Esophagus squamous epithelium (tissue), 5 donors: Measurements from ENCODE around the gene HOOK2. TPM values are rescaled to one million over a fixed set of nuclear protein-coding genes. Genes with fewer than 3 reads are reported as not detected.
A peak's percentile ranks its signal among the peaks of the same experiment; 100 is the strongest.
"Not testable (repeated sequence)": the region's sequence is repeated elsewhere in the genome, so short reads cannot be mapped to it uniquely, and the experiment has no call there.

Experiments used
- DNase-seq: peaks from one replicate; lab custom pipeline; 2025; lab: John Stamatoyannopoulos, UW
- H3K27ac ChIP-seq, 4 donors: fragments of 200-600 bp; sonication (generic); one replicate each; pipeline ENCODE4 v1.5.1; 2016 to 2019; ENCODE audit warnings: mild to moderate bottlenecking in 1 of 4
- H3K27me3 ChIP-seq, 4 donors: fragments of 200-600 bp; sonication (generic); 1 replicate in 3 of 4; 2 replicates in 1 of 4; pipeline versions ENCODE4 v1.5.1 to v1.6.0; 2017 to 2021; ENCODE audit warnings: antibody characterized with exemption in 1 of 4
- H3K36me3 ChIP-seq, 3 donors: fragments of 200-600 bp; sonication (generic); one replicate each; pipeline ENCODE4 v1.5.1; 2016 to 2019
- H3K4me1 ChIP-seq, 3 donors: fragments of 200-600 bp; sonication (generic); one replicate each; pipeline ENCODE4 v1.5.1; 2017 to 2019
- H3K4me3 ChIP-seq, 4 donors: fragments of 200-600 bp; sonication (generic); 1 replicate in 3 of 4; 2 replicates in 1 of 4; pipeline ENCODE4 v1.5.1; 2016 to 2019; ENCODE audit warnings: mild to moderate bottlenecking in 2 of 4, moderate library complexity in 1 of 4
- H3K9me3 ChIP-seq, 3 donors: fragments of 200-600 bp; sonication (generic); one replicate each; pipeline ENCODE4 v1.5.1; 2016 to 2019
- CTCF ChIP-seq, 6 experiments: fragments of 450-650 bp in 4 of 6; fragments of 200-600 bp in 2 of 6; sonication (generic) in 2 of 6; IDR thresholded peaks; one replicate each; pipeline ENCODE4 v1.5.1; 2016 to 2019; ENCODE audit warnings: antibody characterized with exemption in 6 of 6, mild to moderate bottlenecking in 4 of 6, moderate library complexity in 4 of 6
- POLR2A ChIP-seq, 4 donors: fragments of 450-650 bp; IDR thresholded peaks; one replicate each; pipeline ENCODE4 v1.6.1; 2017; ENCODE audit warnings: antibody characterized with exemption in 4 of 4, mild to moderate bottlenecking in 4 of 4, moderate library complexity in 3 of 4
- WGBS, 2 donors: methylation state at CpG; one replicate each; pipeline ENCODE4 v1.1.5; 2018; 5-methylcytosine and 5-hydroxymethylcytosine counted together
- intact Hi-C: fragments of 100-400 bp; cut with DNase I; formaldehyde crosslinking; loops from one replicate; pipeline ENCODE4 v1.15.0; 2022
- total RNA-seq, 4 donors: library from RNA; depleted of rRNA; stranded (reverse); fragments of >200 nt; gene quantifications; one replicate each; pipeline ENCODE4 v1.1.0, GENCODE V29; 2016
- donor health status: DM: yes; HTN: yes; CAD: no.

Gene HOOK2
- total RNA-seq, 4 donors from 2014 or later = 41.4 to 76.5 (median 61.6) TPM

- Histone ChIP-seq H3K4me1 (peaks cover 31 to 64% (median 43%) of the 10 kb centered on the region in 3 donors), H3K9me3 (no peaks in the 10 kb centered on the region), H3K4me3 (peak overlapping the region; percentile 84 to 93 (median 92)), H3K36me3 (peaks cover 12 to 41% (median 21%) of the 10 kb centered on the region in 3 donors), H3K27ac (peak overlapping the region; percentile 94 to 98 (median 96)), H3K27me3 (no peaks in the 10 kb centered on the region)
- intact Hi-C loops = no loop called here
- no peak for DNase-seq
- TF ChIP-seq CTCF (IDR thresholded peaks at IDR 0.05) (peak in 1 of 6 experiments; percentile 33), POLR2A (IDR thresholded peaks at IDR 0.05) (no peak)
- WGBS, 2 donors = 0% methylated on average over 11 to 14 of the region's 15 CpGs
Measured at GRCh38 chr19:12733369-12734214, 41.8 kb downstream of the HOOK2 start.

GRCh38 chr19:12731337-12731736, 44.0 kb downstream of the HOOK2 start:
- WGBS, 2 donors = 78 to 83% methylated on average over 5 to 10 of the region's 24 CpGs

GRCh38 chr19:12730064-12730463, 45.3 kb downstream of the HOOK2 start:
- Histone ChIP-seq H3K9me3 (no peaks in the 10 kb centered on the region), H3K27me3 (no peaks in the 10 kb centered on the region), H3K36me3 (peaks cover 13 to 52% (median 25%) of the 10 kb centered on the region in 3 donors), H3K4me3 (no peak overlapping the region), H3K27ac (no peak overlapping the region), H3K4me1 (peaks cover 19 to 35% (median 28%) of the 10 kb centered on the region in 3 donors)
- TF ChIP-seq CTCF (IDR thresholded peaks at IDR 0.05) = no peak
- no peak for TF ChIP-seq POLR2A (IDR thresholded peaks at IDR 0.05)
- intact Hi-C loops = no loop called here
- DNase-seq = no peak
- 73 to 92% methylated on average over 3 of the region's 3 CpGs for WGBS, 2 donors

More at GRCh38 chr19:12731337-12731736, 44.0 kb downstream of the HOOK2 start:
- TF ChIP-seq POLR2A (IDR thresholded peaks at IDR 0.05) (no peak), CTCF (IDR thresholded peaks at IDR 0.05) (no peak)
- no peak overlapping the region for H3K4me3 ChIP-seq
- intact Hi-C loops = no loop called here
- peaks cover 13 to 52% (median 25%) of the 10 kb centered on the region in 3 donors for H3K36me3 ChIP-seq
- DNase-seq = no peak
- no peaks in the 10 kb centered on the region for H3K27me3 ChIP-seq
- H3K27ac ChIP-seq = no peak overlapping the region
- H3K4me1 ChIP-seq = peaks cover 21 to 48% (median 31%) of the 10 kb centered on the region in 3 donors
- H3K9me3 ChIP-seq = no peaks in the 10 kb centered on the region

GRCh38 chr19:12727745-12728433, 47.5 kb downstream of the HOOK2 start:
- no peak for DNase-seq
- H3K9me3 ChIP-seq = no peaks in the 10 kb centered on the region
- H3K36me3 ChIP-seq = peaks cover 13 to 52% (median 25%) of the 10 kb centered on the region in 3 donors
- TF ChIP-seq POLR2A (IDR thresholded peaks at IDR 0.05) (no peak), CTCF (IDR thresholded peaks at IDR 0.05) (no peak)
- intact Hi-C loops = no loop called here
- H3K4me3 ChIP-seq = no peak overlapping the region
- H3K27me3 ChIP-seq = no peaks in the 10 kb centered on the region
- no peak overlapping the region for H3K27ac ChIP-seq
- 72 to 100% methylated on average over 5 to 6 of the region's 9 CpGs for WGBS, 2 donors
- peaks cover 22 to 38% (median 22%) of the 10 kb centered on the region in 3 donors for H3K4me1 ChIP-seq

- Histone ChIP-seq H3K27ac (no peak overlapping the region), H3K4me3 (no peak overlapping the region), H3K4me1 (peaks cover 13 to 31% (median 19%) of the 10 kb centered on the region in 3 donors), H3K27me3 (no peaks in the 10 kb centered on the region), H3K36me3 (peaks cover 13 to 47% (median 25%) of the 10 kb centered on the region in 3 donors), H3K9me3 (no peaks in the 10 kb centered on the region)
- DNase-seq = no peak
- TF ChIP-seq POLR2A (IDR thresholded peaks at IDR 0.05) (no peak), CTCF (IDR thresholded peaks at IDR 0.05) (no peak)
- 71% methylated on average over 2 of the region's 2 CpGs for WGBS, 2 donors
- intact Hi-C loops = no loop called here
Measured at GRCh38 chr19:12726988-12727316, 48.4 kb downstream of the HOOK2 start.

GRCh38 chr19:12725612-12726011, 49.7 kb downstream of the HOOK2 start:
- DNase-seq, H3K27ac ChIP-seq, H3K4me3 ChIP-seq, H3K9me3 ChIP-seq, H3K27me3 ChIP-seq, intact Hi-C loops: not testable (repeated sequence)
- Histone ChIP-seq H3K4me1 (peaks cover 8 to 35% (median 21%) of the 10 kb centered on the region in 3 donors), H3K36me3 (peaks cover 13 to 34% (median 22%) of the 10 kb centered on the region in 3 donors)
- WGBS, 2 donors = 88 to 95% methylated on average over 4 to 10 of the region's 10 CpGs
